Fibroblast of villous mesenchyme (primary cell): Measurements from ENCODE around the gene PEPD. TPM values are rescaled to one million over a fixed set of nuclear protein-coding genes. Genes with fewer than 3 reads are reported as not detected.

ENCODE experiments used
- DNase-seq: peaks from one replicate; pipeline ENCODE4 v3.0.0-alpha.2; 2010; ENCODE audit warnings: low read depth
- H3K4me3 ChIP-seq: 2 replicates; pipeline ENCODE4 v1.5.1; 2011; ENCODE audit warnings: low read depth, mild to moderate bottlenecking, low read length
- total RNA-seq: library from RNA; depleted of rRNA; stranded (reverse); fragments of >200 nt; gene quantifications from 2 replicates; pipeline ENCODE4 v1.2.3, GENCODE V29; 2012
- TF ChIP-seq, protein P1 (sequence below): IDR thresholded peaks from 2 replicates; pipeline ENCODE4 v1.5.1; 2012; ENCODE audit warnings: low read depth, mild to moderate bottlenecking, low read length; ENCODE audit not compliant: insufficient read depth

PEPD gene
- total RNA-seq, 1 donor = 66.1 TPM

DNA sequence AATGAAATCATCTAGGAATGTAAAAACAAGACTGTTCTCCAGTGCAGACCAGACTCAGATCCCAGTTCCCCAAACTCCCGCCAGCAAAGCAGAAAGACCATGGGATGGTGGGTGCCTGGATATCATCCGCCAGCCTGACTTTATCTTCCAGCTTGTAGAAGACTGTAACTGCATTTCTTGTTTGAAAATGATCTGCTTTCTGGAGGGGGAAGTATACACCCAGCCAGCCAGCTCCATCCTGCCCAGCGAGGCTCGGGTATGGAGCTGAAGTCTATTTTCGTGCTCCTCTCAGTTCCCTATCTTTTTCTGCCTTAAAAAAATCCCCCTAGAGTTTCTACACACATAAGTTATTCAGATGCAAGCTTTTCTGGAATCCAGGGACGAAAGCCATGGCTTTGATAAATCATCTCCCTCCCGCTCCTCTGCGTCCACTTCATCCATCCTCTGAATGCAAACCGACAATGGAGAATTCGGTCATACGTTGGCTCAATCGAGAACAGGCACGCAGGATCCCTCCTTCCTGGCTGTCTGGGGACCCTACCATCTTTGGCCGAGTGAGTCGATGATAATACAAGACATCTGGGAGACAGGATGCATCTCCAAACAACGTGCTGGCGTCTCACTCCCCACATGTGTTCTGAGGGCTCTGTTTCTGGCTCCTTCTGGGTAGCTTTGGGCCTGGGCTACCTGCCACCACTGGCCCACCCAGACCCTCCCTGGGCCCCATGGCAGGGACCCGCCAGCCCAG, 116.9 kb downstream of the PEPD start:
- no peak overlapping the region for H3K4me3 ChIP-seq
- DNase-seq = no peak
- TF ChIP-seq, protein P1, sequence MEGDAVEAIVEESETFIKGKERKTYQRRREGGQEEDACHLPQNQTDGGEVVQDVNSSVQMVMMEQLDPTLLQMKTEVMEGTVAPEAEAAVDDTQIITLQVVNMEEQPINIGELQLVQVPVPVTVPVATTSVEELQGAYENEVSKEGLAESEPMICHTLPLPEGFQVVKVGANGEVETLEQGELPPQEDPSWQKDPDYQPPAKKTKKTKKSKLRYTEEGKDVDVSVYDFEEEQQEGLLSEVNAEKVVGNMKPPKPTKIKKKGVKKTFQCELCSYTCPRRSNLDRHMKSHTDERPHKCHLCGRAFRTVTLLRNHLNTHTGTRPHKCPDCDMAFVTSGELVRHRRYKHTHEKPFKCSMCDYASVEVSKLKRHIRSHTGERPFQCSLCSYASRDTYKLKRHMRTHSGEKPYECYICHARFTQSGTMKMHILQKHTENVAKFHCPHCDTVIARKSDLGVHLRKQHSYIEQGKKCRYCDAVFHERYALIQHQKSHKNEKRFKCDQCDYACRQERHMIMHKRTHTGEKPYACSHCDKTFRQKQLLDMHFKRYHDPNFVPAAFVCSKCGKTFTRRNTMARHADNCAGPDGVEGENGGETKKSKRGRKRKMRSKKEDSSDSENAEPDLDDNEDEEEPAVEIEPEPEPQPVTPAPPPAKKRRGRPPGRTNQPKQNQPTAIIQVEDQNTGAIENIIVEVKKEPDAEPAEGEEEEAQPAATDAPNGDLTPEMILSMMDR = no peak

GRCh38 chr19:33403973-33404304, 117.7 kb downstream of the PEPD start:
- H3K4me3 ChIP-seq = no peak overlapping the region
- DNase-seq = no peak
- TF ChIP-seq, protein P1 = no peak

- H3K4me3 ChIP-seq = no peak overlapping the region
- TF ChIP-seq, protein P1 = no peak
- DNase-seq = peak; percentile 12
These were observed 118.2 kb downstream of the PEPD start for GRCh38 chr19:33403221-33403972.

DNA sequence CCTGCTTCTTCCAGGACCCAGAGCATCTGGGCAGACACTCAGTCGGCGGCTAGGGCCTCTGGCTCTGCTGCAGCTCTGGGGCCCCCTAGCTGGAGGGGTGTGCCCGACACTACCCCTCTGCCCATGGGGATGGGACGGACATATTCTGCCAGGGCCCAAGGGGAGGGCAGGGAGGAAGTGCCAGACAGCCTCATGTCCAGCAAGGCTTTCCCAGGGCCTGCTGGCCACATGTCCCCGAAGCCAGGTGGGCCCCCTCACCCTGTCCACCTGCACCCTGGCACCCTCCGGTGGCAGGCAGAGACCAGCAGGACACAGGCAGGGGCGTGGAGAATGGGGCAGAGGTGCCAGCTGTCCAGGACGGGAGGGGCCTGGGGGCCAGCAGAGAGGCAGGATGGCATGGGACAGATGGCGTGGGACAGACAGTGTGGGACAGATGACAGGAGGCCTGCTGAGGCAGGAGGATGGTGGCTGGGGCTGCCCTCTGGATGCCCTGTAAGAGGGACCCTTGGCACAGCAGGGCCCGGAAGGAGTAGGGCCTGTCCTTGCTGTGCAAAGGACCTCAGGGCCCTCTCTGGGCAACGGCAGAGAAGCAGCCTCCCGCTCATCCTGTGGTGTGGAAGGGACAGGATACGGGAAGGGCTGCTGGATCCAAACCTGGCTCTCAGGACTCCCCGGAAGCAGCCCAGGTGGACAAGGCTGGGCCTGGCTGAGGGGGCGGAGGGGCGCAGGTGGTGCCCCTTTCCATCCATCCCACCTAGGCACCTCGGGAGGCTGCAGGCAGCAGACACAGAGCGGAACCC, 119.0 kb downstream of the PEPD start:
- no peak for DNase-seq
- no peak overlapping the region for H3K4me3 ChIP-seq

DNA sequence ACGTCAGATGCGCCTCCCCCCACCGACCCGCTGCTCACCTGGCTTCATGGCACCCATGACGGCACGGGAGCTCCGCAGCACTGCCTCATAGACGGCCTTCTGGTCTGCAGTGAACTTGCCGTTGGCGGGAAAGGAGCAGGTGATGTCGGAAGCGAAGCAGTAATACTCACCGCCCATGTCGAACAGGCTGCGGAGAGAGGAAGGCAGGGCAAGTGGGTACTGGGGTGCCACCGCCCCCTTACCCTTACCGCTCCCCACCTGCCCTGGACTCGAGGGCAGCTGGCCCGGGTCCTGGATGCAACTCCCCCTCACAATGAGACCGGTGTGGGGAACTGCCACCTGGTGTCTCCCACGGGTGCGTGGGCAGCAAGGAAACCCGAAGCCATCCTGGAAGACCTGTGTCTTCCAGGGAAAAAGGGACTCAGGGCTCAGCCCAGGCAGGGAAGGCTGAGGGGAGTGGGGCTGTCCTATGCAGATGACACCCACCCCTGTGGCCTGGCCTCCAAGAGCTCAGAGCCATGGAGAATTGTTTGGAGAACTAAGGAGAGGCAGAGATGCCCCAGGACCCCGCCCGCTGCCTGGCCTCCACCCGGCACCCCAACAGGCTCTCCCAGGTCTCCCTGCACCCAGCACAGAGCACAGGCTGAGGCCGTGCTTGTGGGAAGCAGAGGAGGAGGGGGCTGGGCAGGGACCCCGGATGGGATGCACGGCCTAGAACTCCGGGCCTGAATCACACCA, 119.7 kb downstream of the PEPD start:
- H3K4me3 ChIP-seq = no peak overlapping the region
- TF ChIP-seq, protein P1 = no peak
- DNase-seq = no peak

More for the DNA sequence above, 119.0 kb downstream of the PEPD start:
- TF ChIP-seq, protein P1 = no peak
